ENCODE results near the gene LAMTOR2. TPM values are rescaled to one million over a fixed set of nuclear protein-coding genes. Genes with fewer than 3 reads are reported as not detected.

LAMTOR2 gene
- total and polyA plus RNA-seq, 2 of the 8 experiments (the other 6 are each of a cell fraction or from before 2014, with no cell fraction given): 54.7 to 122 TPM

- TF ChIP-seq, protein P1, sequence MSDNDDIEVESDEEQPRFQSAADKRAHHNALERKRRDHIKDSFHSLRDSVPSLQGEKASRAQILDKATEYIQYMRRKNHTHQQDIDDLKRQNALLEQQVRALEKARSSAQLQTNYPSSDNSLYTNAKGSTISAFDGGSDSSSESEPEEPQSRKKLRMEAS (IDR thresholded peaks at IDR 0.05): no peak
- TF ChIP-seq SUZ12 (IDR thresholded peaks at IDR 0.05; ENCODE audit: low read length): no peak
- TF ChIP-seq SP1 (IDR thresholded peaks at IDR 0.05; ENCODE audit: low read depth, low read length): no peak
- TF ChIP-seq NRF1 (IDR thresholded peaks at IDR 0.05; ENCODE audit: low read depth, low read length): no peak
- no peak for TF ChIP-seq TEAD4 (IDR thresholded peaks at IDR 0.05; ENCODE audit: low read depth, low read length)
- TF ChIP-seq ATF3 (IDR thresholded peaks at IDR 0.05; ENCODE audit: insufficient read depth, low read depth, low read length): no peak
- TF ChIP-seq KDM5A (IDR thresholded peaks at IDR 0.05; ENCODE audit: low read length): no peak
- no peak for TF ChIP-seq TBP (IDR thresholded peaks at IDR 0.05; ENCODE audit: low read depth, low read length)
- TF ChIP-seq E2F6 (IDR thresholded peaks at IDR 0.05): no peak
- no peak for TF ChIP-seq RAD21 (IDR thresholded peaks at IDR 0.05 in 1 of 2, conservative IDR thresholded peaks at IDR 0.05 in 1 of 2; ENCODE audit: low read depth in 2 of 2, low read length in 2 of 2)
Measured at GRCh38 chr1:156069490-156070455, 15.2 kb downstream of the LAMTOR2 start (continued).
